RWPE2 (cell line): ENCODE measurements around the gene ZFYVE28.

Experiments used
- ATAC-seq: fragments of 200-7000 bp; cut with Tn5 transposase; 3 replicates; pipeline ENCODE4 v1.9.1; 2021; ENCODE audit warnings: low read depth
- DNase-seq: peaks from one replicate; pipeline ENCODE4 v3.0.0-alpha.2; 2020; ENCODE audit warnings: low spot score
- H3K27ac ChIP-seq: fragments of 450-650 bp; 2 replicates; pipeline ENCODE4 v1.5.1; 2017; ENCODE audit warnings: mild to moderate bottlenecking; ENCODE audit not compliant: poor library complexity, severe bottlenecking
- H3K27me3 ChIP-seq: fragments of 250-450 bp; sonication (Bioruptor Pico); 2 replicates; pipeline ENCODE4 v1.5.1; 2021; ENCODE audit warnings: mild to moderate bottlenecking, moderate library complexity; ENCODE audit not compliant: insufficient read depth, poor library complexity, severe bottlenecking
- H3K36me3 ChIP-seq: fragments of 250-450 bp; sonication (Bioruptor Pico); 2 replicates; pipeline ENCODE4 v1.5.1; 2020; ENCODE audit warnings: low read depth, mild to moderate bottlenecking, moderate library complexity
- H3K4me1 ChIP-seq: fragments of 250-450 bp; sonication (Bioruptor Pico); 2 replicates; pipeline ENCODE4 v1.5.1; 2021; ENCODE audit warnings: mild to moderate bottlenecking, moderate library complexity; ENCODE audit not compliant: insufficient read depth, poor library complexity, severe bottlenecking
- H3K4me3 ChIP-seq: fragments of 250-450 bp; sonication (Bioruptor Pico); 2 replicates; pipeline ENCODE4 v1.5.1; 2021; ENCODE audit warnings: mild to moderate bottlenecking, moderate library complexity; ENCODE audit not compliant: severe bottlenecking
- H3K9me3 ChIP-seq: fragments of 250-450 bp; sonication (Bioruptor Pico); 2 replicates; pipeline ENCODE4 v1.5.1; 2021; ENCODE audit warnings: mild to moderate bottlenecking, moderate library complexity; ENCODE audit not compliant: severe bottlenecking
- TF ChIP-seq, protein P1 (sequence below): fragments of 450-650 bp; IDR thresholded peaks from one replicate; pipeline ENCODE4 v1.5.1; 2017; ENCODE audit warnings: mild to moderate bottlenecking, moderate library complexity; ENCODE audit not compliant: poor library complexity, severe bottlenecking

ZFYVE28 gene

DNA sequence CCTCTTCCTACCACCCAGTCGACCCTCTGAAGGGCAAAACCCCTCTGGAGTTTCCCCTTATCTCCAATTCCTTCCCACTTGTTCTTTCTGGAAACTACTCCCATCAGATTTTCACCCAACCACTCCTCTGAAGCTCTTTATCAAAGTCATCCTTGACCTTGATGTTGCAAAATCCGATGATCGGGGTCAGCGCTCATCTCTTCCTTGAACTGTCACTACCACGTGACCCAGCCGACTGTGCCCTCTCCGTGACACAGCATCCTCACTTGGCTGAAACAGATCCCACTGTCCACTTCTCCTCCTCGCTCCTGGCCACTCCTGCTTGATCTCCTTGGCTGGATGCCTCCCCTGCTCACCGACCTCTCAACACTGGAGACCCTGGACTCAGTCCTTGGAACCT lies 1.4 kb upstream of the ZFYVE28 start:
- no peak overlapping the region for H3K27ac ChIP-seq
- DNase-seq = no peak
- TF ChIP-seq, protein P1, sequence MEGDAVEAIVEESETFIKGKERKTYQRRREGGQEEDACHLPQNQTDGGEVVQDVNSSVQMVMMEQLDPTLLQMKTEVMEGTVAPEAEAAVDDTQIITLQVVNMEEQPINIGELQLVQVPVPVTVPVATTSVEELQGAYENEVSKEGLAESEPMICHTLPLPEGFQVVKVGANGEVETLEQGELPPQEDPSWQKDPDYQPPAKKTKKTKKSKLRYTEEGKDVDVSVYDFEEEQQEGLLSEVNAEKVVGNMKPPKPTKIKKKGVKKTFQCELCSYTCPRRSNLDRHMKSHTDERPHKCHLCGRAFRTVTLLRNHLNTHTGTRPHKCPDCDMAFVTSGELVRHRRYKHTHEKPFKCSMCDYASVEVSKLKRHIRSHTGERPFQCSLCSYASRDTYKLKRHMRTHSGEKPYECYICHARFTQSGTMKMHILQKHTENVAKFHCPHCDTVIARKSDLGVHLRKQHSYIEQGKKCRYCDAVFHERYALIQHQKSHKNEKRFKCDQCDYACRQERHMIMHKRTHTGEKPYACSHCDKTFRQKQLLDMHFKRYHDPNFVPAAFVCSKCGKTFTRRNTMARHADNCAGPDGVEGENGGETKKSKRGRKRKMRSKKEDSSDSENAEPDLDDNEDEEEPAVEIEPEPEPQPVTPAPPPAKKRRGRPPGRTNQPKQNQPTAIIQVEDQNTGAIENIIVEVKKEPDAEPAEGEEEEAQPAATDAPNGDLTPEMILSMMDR = no peak
- ATAC-seq = no peak
- no peaks in the 10 kb centered on the region for H3K9me3 ChIP-seq
- H3K4me1 ChIP-seq = no peaks in the 10 kb centered on the region
- no peaks in the 10 kb centered on the region for H3K36me3 ChIP-seq
- H3K4me3 ChIP-seq = no peak overlapping the region
- peaks cover 39% of the 10 kb centered on the region for H3K27me3 ChIP-seq

DNA sequence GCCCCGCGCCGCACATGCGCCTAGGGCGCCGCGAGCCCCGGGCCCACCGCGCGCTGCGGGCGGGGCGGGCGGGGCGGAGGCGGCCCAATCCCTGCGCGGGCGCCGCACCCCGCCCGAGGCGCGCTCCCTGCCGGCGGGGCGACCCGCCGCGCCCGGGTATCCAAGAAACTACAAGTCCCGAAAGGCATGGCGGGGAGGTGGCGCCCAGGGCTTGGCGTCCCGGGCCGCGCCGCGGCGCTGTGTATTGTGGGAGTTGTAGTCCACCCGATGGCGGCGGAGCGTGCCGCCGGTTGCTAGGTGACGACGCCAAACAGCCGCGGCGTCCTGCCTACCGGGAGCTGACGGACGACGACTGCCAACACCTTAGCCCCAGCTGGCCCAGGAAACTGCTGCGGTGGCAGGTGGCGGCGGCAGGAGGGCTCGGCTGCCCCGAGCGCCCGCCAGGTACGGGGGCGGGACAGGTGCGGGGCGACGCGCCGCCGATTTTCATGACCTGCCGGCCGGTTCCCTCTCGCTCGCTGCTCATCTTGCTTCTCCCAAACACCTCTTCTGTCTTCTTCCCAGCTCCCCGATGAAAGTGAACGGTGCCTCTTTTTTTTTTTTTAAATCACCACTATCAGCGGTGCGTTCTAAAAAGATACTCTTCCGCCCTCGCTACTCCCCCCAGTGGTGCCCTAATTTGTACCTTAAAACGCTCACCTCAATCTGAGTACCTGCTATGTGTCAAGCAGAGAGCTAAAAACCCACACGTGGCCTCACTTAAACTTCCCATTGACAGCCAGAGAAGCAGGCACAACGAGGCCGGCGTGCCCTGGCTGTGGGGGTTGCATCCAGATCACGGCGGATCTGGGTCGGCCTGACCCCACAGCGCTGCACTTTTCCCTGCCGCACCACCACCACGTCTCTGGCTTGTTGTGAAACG lies 466 bp upstream of the ZFYVE28 start, which contains the start of gene CFAP99:
TSS of gene CFAP99 (plus strand) at position 306 of the 922 bp plus-strand sequence.
- TF ChIP-seq, protein P1 = peak; percentile 32
- Histone ChIP-seq H3K4me1 (peaks cover 5% of the 10 kb centered on the region), H3K4me3 (peak within 1 kb of the TSS; percentile 59), H3K36me3 (no peaks in the 10 kb centered on the region), H3K9me3 (no peaks in the 10 kb centered on the region), H3K27ac (no peak within 1 kb of the TSS), H3K27me3 (peaks cover 39% of the 10 kb centered on the region)
- ATAC-seq (peak; percentile 91), DNase-seq (peak; percentile 95)

DNA sequence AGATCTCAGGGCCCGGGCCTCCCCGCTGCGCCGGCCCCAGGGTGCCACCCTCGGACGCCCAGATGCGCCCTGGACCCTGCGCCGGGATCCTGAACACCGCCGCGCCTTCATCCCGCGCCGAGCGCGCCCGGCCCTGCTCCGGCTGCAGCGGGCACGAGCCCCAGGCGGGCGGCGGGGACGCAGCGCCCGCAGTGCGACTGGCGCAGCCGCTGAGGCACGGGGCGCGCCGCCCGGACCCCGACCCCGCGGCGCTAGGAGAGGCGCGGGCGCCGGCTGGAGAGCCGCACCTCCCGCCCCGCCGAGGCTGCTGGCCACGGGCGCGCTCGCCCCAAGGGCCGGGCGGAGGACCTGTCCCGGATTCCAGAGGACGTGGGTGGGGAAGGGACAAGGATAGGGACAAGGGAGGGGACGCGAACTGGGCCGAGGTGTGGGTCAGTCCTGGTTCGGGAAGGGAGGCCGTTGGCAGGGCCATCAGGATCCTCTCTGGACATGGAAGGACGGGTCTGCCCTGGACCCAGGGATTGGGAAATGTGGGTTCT lies 1.1 kb downstream of the ZFYVE28 start:
- H3K4me3 ChIP-seq = peak overlapping the region; percentile 59
- no peaks in the 10 kb centered on the region for H3K36me3 ChIP-seq
- ATAC-seq = no peak
- H3K9me3 ChIP-seq = no peaks in the 10 kb centered on the region
- peaks cover 15% of the 10 kb centered on the region for H3K4me1 ChIP-seq
- H3K27me3 ChIP-seq = peaks cover 39% of the 10 kb centered on the region
- DNase-seq = no peak
- no peak overlapping the region for H3K27ac ChIP-seq
- TF ChIP-seq, protein P1 = no peak

DNA sequence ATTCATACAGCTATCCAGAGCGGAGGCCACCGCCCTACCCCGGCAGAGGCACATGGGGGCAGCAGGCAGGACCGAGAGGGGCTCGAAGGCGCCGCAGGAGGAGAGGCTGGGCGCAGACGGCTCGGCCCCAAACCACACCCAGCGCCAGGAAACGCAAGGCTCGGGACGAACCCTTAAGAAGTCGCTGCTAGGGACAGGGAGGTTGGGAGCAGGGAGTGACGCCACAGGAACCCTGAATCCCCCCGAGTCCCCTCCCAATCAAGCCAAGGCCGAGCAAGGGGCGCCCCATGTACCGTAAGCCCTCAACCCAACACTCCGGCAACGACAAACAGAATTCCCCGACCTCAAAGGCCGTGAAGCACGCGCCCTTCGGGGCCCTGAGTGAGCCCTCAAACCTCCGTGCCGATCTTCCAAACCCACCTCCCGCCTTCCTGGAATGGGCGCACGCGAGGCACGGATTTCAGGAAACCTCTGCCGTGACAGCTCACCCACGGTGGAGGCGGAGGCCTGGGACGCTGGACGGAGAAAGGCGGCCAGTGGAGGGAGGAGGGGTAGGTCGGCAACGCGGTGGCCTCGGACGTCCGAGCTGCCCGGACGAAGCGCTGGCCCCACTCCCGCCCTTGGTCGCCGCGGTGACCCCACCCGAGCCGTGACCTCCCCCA lies 1.8 kb downstream of the ZFYVE28 start:
- H3K27ac ChIP-seq = no peak overlapping the region
- TF ChIP-seq, protein P1 = no peak
- H3K4me3 ChIP-seq = peak overlapping the region; percentile 59
- ATAC-seq = no peak
- H3K9me3 ChIP-seq = no peaks in the 10 kb centered on the region
- peaks cover 16% of the 10 kb centered on the region for H3K4me1 ChIP-seq
- peaks cover 39% of the 10 kb centered on the region for H3K27me3 ChIP-seq
- DNase-seq = no peak
- no peaks in the 10 kb centered on the region for H3K36me3 ChIP-seq
